HG03039 (cell line): ENCODE measurements around the gene ADGRF4.

Experiments used
- ATAC-seq: cut with Tn5 transposase; IDR thresholded peaks from one replicate; pipeline ENCODE4 v1.9.1; 2021; ENCODE audit warnings: mild to moderate bottlenecking, moderate library complexity; ENCODE audit not compliant: unreplicated experiment

Gene ADGRF4, protein sequence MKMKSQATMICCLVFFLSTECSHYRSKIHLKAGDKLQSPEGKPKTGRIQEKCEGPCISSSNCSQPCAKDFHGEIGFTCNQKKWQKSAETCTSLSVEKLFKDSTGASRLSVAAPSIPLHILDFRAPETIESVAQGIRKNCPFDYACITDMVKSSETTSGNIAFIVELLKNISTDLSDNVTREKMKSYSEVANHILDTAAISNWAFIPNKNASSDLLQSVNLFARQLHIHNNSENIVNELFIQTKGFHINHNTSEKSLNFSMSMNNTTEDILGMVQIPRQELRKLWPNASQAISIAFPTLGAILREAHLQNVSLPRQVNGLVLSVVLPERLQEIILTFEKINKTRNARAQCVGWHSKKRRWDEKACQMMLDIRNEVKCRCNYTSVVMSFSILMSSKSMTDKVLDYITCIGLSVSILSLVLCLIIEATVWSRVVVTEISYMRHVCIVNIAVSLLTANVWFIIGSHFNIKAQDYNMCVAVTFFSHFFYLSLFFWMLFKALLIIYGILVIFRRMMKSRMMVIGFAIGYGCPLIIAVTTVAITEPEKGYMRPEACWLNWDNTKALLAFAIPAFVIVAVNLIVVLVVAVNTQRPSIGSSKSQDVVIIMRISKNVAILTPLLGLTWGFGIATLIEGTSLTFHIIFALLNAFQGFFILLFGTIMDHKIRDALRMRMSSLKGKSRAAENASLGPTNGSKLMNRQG

DNA sequence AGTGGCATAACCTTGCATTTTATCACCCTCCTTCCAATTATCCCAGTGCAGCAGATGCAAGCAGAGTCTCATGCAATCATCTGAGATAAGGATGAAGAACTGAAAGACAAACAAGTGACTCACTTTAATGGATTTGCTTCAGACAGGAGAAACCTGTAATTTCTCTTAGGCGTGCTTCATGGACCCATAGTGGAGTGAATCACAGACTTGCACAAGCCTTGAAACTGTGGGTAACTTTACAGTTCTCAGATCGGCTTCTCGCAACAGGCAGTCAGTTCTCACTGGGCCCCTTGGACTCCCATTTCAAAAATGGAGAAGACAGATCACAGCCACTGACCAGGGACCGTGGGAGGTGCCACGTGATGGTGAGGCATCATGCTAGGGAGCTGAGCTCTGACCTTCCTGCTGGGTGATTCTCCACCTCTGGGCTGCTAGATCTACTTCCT, at the start of gene ADGRF4:
TSS of gene ADGRF4 (plus strand) at position 239 of the 446 bp plus-strand sequence. CDS start 8,666 bp downstream, outside the sequence.
- ATAC-seq = no peak

DNA sequence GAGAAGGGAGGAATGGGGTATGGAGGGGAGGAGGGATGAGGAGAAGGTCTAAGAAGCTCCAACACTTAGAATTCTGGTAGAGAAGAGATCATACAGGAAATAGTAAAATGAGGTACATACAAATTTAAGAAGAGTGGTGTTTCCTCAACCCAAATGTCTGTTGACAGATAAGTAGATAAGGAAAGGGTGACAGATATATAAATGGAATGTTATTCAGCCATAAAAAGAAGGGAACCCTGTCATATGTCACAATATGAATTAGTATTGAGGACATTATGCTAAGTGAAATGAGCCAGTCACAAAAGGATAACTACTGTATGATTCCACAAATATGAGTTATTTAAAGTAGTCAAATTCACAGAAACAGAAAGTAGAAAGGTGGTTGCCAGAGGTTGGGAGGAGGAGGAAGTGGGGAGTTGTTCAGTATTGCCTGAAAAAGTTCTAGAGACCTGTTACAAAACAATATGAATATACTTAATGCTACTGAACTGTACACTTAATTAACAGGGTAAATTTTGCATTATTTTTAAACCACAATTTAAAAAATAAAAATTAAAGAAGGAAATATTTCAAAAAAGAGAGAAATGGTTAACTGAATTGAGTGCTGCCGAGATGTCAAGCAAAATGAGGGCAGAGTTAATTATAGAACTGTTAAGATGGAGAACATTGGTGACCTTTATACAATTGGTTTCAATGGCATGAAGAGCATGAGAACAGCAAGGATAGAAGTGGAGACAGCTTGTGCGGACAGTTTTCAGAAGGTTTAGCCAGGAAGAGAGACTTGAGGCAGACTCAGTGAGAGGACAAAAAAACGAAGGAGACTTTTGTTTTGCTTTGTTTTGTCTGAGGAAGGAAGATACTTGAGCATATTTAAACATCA, 47.6 kb upstream of the ADGRF4 start:
- no peak for ATAC-seq

DNA sequence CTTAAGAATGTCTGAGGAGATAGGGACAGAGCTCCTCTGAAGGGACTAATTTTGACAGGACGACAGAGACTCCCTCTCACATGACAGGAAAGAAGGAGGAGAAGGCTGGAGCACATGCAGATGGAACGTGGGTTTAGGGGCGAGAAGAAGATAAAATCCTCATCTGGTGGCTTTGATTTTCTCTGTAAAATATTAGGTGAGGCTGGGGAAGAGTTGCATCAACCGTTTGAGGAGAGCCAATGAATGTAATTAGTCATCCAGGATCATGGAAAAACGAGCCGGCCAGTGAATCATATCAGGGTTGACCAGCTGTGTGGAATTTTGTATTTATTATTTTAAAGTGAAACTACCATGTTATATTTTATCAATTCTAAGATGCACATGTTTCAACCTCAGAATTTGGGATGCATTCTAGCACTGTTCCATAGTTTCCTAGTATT, 46.9 kb upstream of the ADGRF4 start:
- no peak for ATAC-seq

DNA sequence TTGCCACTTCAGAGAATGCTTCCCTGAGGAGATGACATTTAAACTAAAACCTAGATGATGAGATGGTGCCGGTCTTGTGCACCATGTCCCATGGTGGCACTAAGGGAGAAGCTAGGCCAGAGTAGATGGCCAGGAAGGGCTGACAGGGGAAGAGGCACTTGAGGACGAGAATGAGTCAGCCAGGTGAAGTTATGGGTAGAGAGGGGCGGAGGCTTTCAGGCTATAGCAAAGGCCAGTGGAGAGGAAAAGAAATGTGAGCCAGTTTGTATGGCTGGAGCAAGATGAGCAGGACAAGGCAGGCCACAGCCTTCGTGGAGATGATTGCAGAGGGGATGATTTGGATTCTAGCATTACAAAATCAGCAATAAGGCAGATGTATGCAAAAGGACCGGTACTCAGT, 44.7 kb upstream of the ADGRF4 start:
- ATAC-seq = no peak

DNA sequence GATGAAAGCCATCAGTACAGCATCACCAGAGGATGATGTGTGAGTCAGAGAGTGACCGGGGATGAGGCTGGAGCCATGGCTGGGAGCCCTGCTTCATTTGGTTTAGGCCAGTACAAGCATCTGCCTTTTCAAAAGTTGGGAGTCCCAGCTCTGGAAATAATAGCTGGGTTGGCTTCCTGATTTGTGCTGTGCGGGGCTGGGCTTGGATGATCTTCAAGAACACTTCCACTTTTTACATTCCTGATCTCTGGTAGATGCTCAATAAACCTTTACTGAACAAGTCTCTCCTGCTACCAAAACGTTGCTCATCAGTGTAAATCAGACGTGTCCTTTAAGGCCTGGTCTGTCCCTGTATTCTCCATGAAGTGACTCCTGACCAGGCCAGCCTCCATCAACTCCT, 44.1 kb upstream of the ADGRF4 start:
- ATAC-seq = no peak

DNA sequence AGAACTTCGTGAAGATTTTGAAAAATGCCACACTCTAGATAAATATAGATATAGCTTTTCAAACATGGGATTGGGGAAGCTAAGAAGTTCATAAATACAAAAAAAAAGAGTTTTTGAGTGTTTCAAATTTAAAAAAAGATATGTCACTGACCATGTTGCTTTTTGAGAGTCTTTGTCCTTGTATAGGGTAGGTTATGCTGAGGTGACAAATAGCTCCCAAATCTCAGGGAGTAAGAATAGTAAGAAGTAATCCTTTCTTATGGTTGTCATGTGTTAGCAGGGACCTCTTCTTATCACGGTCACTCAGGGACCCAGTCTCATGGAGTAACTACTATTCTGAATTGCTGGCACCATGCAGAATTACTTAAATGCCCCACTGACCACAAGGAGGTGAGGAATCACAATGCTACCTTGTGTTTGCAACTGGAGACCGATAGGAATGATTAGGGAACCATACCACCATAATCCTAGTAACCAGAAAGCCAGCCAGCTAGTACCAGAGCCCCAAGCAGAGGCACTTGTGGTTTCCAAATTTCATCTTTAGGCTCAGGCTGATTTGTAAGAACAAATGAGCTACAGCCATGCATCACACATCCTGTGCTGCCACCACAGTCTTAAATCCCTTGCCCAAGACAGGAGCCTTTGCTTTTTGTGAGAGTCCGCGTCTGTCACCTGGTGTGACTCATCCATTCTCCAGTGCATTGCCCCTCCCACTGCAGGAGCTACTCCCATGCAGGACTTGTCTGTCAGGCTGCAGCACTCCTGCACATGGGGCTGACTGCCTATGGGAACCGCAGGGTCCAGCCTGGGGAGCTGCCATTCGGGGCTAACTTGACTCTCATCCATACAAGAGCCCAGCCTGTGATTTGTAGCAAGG, 42.4 kb upstream of the ADGRF4 start:
- no peak for ATAC-seq

DNA sequence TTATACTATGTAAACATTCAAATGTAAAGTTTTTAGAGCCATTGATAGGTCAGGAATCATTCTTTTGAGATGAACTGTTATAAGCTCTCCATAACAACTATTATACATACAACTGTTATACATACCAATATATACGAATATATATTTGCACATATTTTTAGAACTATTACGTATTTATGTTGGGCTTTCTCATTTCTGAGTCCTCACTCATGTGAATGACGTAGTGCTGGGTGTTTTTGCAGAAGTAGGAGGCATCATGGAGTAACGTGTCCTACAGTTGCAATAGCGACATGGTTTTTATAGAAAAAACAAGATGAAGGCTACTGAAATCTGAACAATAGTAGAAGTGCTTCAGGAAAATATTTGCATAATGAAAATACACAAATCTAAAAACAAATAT, 36.4 kb upstream of the ADGRF4 start:
- ATAC-seq = no peak

DNA sequence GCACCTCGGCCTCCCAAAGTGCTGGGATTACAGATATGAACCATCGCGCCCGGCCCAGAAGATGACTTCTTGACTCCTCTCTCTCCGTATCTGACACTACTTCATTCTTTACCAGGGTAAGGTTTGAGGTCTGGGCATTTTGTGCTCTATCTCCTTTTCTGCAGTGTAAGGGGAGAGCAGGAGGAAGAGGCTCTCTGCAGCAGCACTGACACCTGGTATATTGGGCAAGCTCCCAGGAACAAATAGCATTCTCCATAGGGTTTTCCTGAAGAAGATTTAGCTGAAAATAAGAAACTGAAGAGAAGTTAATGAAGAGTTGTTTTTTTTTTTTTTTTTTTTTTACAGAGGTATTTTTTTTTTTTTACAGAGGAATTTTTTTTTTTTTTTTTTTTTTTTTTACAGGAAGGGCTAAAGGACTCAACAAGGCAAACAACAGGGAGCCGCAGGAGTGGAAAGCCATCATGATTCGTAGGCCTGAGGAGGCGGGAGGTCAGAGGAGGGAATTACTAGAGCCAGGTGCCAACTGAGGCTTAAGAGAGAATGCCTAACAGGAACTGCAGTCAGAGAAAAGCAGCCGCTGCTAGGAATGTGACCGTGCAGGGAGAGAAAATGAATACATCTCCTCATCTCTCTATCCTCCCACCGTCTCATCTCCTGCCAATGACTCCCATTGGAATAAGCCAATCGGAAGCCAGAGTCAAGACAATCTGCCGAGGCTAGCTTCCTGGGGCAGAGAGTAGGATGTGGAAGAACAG, 34.7 kb upstream of the ADGRF4 start:
- ATAC-seq = no peak

DNA sequence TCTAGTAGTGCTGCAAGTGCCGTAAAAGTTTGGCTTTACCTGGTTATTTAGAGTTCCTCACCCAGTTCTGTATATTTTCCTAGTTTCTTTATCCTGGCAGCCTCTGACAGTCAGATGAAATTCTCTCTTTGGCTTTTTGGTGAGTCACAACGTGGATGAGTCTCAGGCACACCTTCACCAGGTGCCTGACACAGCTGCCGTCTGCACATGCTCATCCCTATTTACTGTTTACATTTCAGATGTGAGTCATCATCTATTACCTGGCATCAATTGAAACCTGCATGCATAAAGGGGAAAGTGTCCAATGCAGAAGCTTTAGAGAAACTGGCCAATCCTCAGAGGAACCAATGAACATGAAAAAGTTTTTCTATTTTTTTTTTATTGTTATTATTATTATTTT, 33.3 kb upstream of the ADGRF4 start:
- no peak for ATAC-seq

DNA sequence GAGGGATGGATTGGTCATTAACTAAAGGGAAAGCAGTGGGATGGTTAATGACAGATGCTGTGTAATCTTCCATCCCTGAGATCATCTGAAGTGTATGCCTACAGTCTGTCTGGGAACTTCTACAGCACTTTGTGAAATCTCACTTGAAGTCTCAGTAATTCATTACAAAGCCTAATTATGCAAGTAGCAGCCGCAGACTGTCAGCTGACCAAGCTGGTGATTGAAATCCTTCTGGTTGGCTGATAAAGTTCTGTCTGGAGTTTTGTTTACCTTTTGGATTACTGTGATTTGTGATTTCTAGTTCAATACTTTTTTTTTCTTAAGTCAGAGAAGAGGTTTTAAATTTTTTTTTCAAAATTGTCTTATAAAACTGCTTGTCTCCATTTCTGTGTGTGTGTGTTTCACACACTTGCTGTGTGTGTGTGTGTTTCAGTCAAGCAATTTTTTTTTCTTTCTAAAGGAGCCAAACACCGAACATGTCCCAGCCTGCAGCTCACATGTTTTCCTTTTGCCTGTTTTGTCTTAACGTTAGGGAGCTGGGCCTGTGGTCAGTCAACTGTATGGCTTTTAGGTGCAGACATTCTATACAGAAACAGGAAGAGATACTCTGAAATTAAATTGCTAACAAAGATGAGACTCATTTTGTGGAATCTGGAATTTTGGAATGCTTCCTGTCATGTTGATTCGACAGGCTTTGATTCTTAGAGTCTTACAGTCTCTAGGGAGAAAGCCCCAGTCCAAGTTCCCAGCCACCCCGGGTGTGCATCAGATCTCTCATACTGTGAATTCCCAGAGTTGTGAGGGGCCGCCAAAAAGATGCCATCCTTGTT, 28.5 kb upstream of the ADGRF4 start:
- no peak for ATAC-seq

DNA sequence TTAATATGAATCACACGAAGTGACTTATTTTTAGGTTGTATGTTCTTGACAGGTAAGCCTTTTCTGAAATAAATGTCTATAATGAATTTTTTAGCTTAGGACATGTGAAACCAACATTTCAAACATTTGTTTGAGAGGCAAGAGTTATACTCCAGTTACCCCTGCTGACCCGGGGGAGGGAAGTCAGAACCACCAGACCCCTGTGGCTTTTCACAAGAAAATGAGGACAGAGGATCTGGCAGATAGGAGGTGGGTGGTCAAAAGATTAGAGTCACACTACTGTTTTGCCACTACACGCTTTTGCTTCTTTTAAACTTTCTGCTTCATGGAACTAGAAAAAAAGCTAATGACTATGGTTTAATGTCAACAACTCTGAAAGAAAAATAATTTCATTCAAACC, 27.5 kb upstream of the ADGRF4 start:
- no peak for ATAC-seq

DNA sequence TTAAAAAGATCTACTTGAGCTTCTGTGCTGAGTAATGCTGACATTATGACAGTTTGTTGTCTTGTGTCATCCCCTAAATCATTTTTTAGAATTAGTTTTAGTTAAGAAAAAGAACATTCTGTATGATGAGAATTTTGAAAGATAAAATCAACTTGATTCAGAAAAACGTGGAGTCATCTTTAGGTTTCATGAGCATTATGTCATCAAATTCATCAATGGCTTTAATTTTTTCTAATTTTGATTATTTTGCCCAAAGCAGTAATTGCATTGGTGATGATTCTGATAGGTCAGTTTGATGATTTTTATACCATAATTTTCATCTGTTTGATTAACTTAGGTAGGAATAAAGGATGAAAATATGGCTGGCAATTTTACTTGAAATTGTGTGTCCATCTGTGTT, 26.6 kb upstream of the ADGRF4 start:
- no peak for ATAC-seq

DNA sequence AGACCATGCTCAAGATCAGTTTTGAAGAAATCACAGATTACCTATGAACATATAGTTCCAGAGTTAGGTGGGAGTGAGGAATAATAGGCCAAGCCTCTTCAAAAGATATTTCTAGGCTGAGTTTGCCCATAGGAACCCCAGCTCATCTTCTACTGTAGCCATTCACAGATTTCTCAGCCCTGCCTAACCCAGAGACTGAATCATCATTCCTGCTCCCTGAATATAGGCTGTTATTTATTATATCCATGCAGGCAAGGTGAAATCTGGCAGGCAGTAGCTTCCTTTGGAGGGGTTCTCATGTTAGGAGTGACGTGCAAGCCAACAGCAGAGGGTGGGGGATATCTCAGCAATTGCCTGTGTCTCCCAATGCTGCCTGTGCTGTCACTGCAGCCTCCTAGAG, 25.6 kb upstream of the ADGRF4 start:
- ATAC-seq = no peak

DNA sequence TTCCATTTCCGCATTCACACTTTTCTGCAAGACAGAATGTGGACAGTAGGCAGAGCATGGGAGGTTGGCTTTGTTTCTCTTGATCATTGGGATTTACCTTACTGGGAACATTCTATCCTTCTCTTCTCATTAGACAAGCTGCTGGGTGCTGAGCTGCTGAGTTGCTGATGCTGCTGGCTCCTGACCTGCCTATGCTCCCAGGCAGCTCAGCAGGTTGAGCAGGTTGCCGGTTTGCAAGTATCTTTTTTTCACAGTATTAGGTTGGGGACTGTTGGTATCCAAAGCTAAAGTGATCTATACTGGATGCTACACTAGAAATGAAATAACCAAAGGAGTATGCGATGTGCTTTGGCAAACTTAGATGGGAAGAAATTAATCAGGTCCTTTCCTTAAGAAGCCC, 23.7 kb upstream of the ADGRF4 start:
- no peak for ATAC-seq

DNA sequence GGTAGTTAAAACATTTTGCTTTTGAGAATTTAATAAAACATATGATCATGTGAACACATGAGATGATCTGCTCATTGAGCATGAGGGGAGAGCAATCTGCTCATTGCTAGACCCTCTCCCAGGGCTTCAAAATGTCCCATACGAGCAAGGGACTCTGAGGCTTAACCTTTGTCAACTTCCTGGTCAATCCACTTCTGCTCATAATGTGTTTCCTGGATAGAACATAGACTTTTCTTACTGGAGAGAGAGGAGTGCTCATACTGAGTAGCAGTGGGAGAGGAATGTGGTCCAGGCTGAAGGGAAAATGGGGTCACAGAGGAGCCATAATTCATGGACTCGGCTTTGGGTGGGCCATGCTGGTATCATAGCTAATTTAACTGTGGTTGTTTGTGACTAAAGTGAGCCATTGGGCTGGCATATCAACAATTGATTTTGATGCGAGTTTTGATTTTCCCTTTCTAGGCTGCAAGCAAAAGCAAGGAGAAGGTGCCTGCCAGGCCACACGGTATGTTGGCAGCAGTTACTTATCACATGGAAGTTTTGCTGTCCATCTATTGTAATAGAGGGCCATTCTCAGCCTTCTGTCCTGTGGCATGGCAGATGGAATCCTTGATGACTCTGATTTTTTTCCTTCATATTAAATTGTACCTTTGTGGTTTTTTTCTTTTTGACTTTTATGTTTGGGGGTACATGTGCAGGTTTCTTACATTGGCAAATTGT, 20.8 kb upstream of the ADGRF4 start:
- no peak for ATAC-seq

DNA sequence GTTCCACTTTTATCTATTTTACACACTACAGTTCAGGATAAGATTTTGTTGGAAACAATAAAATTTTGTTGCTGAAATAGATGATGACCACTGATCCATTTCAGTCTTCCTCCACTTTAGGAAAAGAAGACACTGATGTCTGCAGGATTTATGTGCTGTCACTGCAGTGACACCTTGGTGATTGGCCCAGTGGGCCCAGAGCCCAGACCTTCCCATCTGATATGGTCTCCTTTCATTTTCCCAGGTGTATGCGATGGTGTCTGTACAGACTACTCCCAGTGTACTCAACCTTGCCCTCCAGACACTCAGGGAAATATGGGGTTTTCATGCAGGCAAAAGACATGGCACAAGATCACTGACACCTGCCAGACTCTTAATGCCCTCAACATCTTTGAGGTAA, 19.6 kb upstream of the ADGRF4 start:
- no peak for ATAC-seq

DNA sequence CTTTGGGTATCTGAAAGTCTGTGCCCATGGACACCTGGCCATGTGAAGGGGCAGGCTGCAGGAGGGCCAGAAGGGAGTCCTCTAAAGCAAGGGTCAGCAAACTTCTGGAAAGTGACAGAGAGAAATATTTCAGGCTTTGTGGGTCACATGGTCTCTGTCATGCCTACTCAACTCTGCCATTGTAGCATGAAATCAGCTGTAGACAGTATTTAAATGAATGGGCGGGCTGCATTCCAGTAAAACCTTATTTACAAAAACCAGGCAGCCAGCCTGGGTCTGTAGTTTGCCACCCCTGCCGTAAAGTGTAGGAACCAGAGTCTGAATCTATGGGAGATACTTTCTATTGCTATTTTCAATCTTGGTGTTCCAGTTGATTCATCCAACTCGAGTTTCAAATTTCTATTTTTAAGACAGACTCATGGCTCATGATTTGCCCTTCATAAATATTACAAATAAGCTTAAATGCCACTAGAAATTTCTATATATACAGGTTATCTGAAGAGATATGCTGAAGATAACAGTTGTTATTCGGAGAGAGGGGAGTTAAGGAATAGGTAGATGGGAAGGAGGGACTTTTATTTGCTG, 19.0 kb upstream of the ADGRF4 start:
- ATAC-seq = no peak

DNA sequence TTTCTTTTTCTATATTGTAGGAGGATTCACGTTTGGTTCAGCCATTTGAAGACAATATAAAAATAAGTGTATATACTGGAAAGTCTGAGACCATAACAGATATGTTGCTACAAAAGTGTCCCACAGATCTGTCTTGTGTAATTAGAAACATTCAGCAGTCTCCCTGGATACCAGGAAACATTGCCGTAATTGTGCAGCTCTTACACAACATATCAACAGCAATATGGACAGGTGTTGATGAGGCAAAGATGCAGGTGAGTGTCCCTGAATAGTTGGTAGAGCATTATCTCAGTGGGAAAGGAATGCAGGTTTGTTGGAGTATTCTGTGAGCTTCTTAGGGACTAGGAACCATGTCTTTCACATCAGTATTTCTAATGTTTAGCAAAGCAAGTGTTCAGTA, 18.3 kb upstream of the ADGRF4 start:
- ATAC-seq = no peak
